Left colon (tissue), 2 donors: Measurements from ENCODE around the gene SMC6. TPM values are rescaled to one million over a fixed set of nuclear protein-coding genes. Genes with fewer than 3 reads are reported as not detected.

ENCODE experiments used
- ATAC-seq: fragments of 200-7000 bp; cut with Tn5 transposase; one replicate; pipeline ENCODE4 v1.9.1; 2020; ENCODE audit warnings: mild to moderate bottlenecking, moderate library complexity
- DNase-seq, 2 donors: peaks; one replicate each; pipeline ENCODE4 v3.0.0-alpha.2; 2020
- intact Hi-C, 2 donors: fragments of 100-400 bp; cut with DNase I in 1 of 2; cut with micrococcal nuclease in 1 of 2; formaldehyde crosslinking; loops; one replicate each; pipeline versions ENCODE4 v1.11.2 to v1.14.0; 2022; cut with DNase I, micrococcal nuclease
- total RNA-seq, 2 donors: library from RNA; stranded (reverse); fragmentation: NEBNext Ultra II Directional; extraction: Animal tissue kit (Norgen Biotek cat#: 25700); gene quantifications; one replicate each; pipeline ENCODE4 v1.2.1, GENCODE V29; 2021
- donor health status: DM: no; HTN: no; CAD: no.
- donor health status: DM: yes; HTN: yes; CAD: no.

The SMC6 gene
- total RNA-seq, 2 donors from 2014 or later: 23.3 to 25.3 TPM

DNA sequence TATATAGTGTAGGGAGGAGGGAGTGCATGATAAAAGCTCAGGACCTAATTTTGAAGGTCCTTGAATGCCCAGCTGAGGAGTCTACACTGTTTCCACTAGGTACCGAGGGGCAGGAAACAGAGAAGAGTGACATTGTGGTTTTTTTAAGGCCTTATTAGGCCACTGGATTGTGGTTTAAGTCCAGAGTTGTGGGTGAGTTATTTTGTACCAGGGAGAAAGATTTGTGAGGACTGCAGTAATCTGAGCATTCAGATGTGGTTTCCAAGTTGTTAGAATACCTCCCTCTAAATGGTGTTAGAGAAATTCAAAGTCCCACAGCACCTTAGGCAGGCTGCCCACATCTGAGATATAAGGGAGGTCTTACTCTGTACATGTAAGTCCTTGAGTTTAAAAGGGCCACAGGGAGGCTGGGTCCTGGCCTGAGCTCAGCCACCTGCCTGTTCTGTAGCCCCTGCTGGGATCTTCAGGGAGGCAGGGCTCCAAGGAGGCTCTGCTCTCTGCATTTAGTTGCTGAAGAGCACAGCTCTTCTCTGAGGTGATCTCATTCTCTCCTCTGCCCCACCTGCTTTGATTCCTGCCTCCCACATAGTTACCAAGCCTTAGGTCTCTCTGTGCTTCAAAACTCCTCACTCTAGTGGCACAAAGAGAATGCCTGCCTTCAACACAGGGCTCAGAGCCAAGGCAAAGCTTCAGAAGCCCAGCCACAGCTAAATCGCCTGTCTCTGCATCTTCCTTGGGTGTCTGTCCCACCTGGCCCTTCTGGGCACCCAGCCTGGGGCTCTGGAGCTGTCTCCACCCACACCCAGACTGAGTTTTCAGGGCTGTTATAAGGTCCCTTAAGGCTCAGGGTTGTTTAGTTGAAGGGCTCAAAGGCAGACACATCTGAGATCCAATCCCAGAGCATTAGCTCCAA, 125.0 kb downstream of the SMC6 start:
- intact Hi-C loops: no loop called here
- no peak for DNase-seq
- no peak for ATAC-seq

DNA sequence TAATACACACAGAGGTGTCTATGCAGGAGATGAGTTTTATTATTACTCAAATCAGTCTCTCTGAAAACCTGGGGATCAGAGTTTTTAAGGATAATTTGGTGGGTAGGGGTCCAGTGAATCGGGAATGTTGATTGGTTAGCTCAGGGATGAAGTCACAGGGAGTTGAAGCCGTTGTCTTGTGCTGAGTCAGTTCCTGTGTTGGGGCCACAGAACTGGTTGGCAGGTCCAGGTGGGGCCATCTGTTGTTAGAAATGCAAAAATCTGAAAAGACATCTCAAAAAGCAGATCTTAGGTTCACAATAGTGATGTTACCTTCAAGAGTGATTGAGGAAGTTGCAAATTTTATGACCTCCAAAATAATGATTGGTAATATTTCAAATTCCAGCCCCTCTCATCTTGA, 126.2 kb downstream of the SMC6 start:
- no peak for ATAC-seq
- DNase-seq: no peak
- intact Hi-C loops: no loop called here

DNA sequence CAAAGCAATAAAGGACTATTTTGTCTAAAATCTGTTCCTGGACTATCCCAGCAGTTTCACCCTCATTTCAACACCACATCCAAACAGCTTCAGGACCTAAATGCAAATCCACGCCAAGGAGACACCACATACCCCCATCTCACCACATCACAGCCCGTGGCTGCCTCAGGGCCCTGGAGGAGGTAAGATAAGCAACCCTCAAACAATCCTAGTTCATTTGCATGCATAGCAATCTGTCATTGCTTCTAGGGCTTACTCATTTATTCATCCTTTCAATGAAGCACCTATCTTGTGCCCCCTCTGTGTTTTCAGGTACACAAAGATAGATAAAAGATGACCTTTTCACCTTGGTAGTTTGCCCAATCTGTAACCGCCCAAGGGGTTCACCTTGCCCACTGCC, 126.6 kb downstream of the SMC6 start:
- no peak for ATAC-seq
- intact Hi-C loops: no loop called here
- DNase-seq: no peak

DNA sequence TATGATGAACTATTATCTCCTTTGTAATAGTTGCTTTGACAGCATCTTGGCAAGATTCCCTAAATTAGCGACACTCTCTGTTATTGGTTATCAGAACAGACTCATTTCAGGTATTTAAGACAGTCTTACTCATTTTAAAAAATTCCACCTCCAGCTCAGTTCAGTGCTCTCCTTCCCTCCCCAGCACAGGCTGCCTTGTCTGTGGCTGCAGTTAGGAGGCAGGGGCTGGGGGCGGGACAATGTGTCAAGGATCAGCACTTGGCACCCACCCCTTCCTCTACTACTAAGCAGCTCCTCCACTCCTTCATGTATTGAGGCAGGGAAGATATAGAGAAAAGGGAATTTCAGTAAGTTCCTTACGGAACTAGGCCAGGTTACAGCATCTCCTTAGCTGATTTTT, 128.2 kb downstream of the SMC6 start:
- no peak for ATAC-seq
- no peak for DNase-seq
- intact Hi-C loops: no loop called here

DNA sequence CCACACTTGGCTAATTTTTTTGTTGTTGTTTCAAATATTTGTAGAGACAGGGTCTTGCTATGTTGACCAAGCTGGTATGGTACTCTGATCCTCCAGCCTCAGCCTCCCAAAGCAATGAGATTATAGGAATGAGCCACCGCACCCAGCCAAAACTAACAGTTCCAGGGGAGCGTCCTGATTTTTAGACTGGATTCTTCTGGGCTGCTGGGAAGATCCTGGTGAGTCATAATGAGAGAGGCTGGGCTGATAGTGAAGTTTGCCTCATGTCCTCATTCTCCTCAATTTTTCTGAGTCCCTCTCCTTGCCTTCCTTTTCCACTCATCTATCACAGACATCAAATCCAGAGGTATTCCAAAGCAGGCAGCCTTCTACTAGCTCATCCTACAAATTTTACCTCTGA, 131.8 kb downstream of the SMC6 start:
- intact Hi-C loops: no loop called here
- no peak for DNase-seq
- no peak for ATAC-seq

DNA sequence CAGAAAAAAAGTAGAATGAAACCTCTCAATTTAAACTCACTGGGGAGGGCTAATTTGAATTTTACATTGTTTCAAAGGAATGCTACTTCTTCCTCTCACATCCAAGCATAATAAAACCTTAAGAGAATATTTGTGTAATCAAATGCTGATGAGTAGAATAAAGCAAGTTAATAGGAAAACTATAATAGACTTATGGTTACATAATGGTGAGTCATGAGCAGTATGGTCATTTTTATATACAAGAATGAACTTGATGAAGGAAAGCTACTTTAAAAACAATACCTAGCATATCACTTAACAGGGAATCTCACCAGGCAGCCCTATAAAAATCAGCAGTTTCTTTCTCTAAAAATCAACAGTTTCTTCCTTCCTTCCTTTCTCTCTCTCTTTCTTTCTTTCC, 132.8 kb downstream of the SMC6 start:
- ATAC-seq: no peak
- intact Hi-C loops: no loop called here
- no peak for DNase-seq

DNA sequence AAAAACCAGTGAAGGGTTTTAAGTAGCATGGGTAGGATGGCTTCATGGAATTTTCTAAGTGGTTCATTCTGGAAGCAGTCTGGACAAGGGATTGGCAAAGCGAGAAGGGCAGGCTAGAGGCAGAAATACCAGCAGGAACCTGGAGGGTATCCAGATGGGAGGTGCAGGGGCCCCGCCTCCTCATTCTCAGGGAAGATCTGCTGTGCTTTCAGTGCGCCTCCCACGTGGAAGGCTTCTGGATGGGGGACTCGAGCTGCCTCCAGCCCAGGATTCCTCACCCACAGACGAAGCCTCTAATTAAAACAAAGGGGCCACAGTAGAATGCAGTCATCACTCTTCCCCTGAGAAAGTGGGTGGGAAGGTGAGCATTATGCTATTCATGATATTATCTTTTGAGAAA, 133.3 kb downstream of the SMC6 start:
- intact Hi-C loops: no loop called here
- DNase-seq: no peak

DNA sequence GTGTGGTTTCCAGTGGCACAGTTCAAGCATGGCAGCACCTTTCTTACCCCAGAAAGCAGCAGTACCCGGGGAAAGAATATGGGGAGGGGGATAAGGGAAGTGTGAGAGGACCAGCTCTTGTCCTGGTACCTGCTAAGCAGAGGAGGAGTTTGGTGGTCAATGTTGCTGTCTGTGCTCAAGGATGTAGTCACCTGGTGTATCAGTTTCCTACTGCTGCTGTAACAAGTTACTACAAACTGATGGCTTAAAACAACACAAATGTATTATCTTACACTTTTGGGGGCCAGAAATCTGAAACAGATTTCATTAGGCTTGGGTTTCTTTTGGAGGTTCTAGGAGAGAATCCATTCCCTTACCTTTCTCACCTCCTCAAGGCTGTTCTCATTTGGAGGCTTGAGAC, 135.7 kb downstream of the SMC6 start:
- intact Hi-C loops: no loop called here
- ATAC-seq (no peak), DNase-seq (no peak)

More for the DNA sequence above, 133.3 kb downstream of the SMC6 start:
- peak; percentile 37 for ATAC-seq

DNA sequence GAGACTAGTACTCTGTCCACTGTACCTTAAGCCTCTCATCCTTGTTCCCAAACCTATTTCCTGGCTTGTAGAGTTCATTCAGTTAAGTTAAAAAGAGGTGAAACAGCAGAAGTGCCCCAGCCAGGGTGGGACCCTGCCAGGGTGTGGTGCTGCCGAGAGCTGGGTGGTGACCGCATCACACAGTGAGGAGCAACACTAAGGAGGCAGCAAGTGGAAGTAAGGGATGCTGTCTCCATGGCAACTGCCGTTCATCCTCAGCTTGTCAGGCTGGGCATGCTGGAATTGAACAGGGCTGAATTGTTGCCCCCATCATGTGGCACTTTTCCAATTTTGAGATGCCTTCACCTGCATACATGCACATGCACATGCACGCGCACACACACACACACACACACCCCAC, 136.1 kb downstream of the SMC6 start:
- intact Hi-C loops: no loop called here
- DNase-seq: no peak
- no peak for ATAC-seq

DNA sequence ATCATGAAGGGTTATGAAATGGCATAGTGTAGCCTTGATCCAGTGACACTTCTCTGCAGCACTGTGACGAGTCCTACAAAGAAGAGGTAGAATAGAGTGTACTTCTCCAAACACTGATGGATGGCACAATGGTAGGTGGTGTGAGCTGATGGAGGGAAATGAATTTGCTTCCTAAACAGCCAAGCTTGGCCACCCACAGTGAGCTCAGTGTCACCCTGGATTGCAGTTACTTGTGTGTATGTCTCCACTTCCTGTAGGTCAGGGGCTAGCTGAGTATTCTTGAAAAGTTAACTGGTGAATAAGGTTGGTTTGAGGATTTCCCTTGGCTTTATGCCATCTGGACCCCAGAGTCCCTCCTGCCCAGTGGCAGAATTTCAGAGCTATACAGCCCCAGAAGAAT, 137.2 kb downstream of the SMC6 start:
- DNase-seq (no peak), ATAC-seq (no peak)
- intact Hi-C loops: no loop called here

DNA sequence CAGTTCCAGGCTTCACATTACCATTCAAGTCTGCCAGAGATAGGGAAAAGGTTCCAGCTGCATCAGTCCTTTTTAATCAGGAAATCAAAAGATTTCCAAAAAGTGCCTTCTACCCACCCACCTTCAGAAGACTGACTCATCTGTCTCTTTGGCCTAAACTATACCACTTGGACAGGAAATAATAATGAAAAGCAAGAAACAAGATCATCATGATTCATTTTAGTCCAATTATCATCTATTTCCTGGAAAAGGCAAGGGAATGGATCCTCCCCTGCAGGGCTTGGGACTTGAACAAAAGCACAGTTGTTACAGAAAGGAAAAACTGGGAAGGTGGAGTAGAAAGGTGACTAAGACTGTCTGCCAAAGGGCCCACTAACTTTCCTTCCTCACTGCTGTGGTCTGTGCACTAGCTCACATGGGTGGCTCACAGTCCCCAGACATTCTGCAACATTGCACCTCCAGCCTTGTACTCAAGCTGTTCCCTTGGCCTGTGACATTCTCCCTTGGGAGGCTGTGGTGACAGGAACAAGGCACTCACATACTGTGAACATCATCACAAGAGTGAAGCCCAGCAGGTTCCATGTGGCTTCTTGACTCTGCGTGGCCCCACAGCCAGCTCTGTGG, 137.8 kb downstream of the SMC6 start:
- intact Hi-C loops: no loop called here
- DNase-seq (no peak), ATAC-seq (no peak)

DNA sequence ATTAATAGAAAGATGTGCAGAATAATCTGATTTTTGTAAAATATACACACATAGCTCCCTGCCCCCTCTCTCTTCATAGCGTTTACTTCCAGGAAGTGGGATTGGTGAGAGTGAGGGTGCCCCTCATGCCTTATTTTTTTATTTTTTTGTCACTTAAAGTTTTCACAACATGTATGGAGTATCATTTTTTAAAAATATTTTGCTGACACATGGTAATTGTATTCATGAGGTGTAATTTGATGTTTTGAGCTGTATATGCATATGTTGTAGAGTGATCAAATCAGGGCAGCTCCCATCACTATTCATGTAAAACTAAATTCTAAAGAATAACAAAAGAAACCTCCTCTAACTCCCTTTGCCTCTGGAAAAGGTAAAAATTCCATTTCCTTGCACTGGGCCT, 138.5 kb downstream of the SMC6 start:
- ATAC-seq: no peak
- intact Hi-C loops: no loop called here
- DNase-seq: no peak

DNA sequence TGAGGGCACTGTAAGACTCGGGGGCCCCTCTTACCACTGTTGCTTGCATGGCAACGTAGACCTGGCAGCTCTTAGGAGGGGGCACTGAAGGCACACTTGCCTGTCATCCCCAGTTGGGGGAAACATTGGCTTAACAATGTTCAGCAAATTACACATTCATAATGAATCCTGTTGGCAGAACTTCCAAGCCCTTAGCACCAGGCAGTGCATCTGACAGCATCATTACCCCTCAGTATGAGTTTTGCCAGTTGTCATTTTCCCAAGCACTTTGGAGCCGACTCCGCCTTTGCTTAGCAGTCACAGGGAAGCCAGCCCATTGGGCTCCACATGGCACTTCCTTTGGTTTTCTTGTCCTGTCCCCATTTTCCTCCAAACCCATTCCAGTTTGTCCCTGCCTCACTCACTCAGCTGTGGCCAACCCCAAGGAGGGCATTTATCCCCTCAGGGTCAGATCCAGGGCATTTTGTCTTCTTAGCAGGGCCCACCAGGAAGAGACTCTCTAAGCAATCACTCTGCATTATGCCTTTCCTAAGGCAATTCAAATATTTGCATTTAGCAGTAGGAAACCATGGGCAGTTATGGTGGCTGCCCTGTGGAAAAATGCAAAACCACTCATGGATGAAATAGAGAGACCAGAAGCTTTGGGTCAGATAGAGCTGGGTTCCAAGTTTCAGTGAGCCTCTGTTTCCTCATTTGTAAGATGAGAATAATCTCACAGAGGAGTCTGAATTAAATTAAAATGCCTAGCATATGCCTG, 139.3 kb downstream of the SMC6 start:
- intact Hi-C loops: no loop called here
- DNase-seq (no peak), ATAC-seq (no peak)

Other genes starting within 250 kb of the SMC6 start
- gene RAD51AP2, start 235.4 kb downstream of the SMC6 start, total RNA-seq: not detected
- 1 to 10 TPM; 3.6 to 5.6 TPM for gene VSNL1, start 213.1 kb downstream of the SMC6 start, total RNA-seq
- gene GEN1, start 328 bp upstream of the SMC6 start, total RNA-seq: 10 to 100 TPM; 13.5 to 26.3 TPM
- gene MSGN1, start 62.6 kb upstream of the SMC6 start, total RNA-seq: not detected
- 10 to 100 TPM; 19.0 to 21.2 TPM for gene KCNS3, start 124.9 kb upstream of the SMC6 start, total RNA-seq